Heart right ventricle (tissue), 16 donors: ENCODE measurements around the gene SLC1A4. TPM values are rescaled to one million over a fixed set of nuclear protein-coding genes. Genes with fewer than 3 reads are reported as not detected.

ENCODE experiments used
- ATAC-seq, 8 donors: fragments of 200-7000 bp; cut with Tn5 transposase; one replicate each; pipeline ENCODE4 v1.9.1; 2020; ENCODE audit warnings: mild to moderate bottlenecking in 8 of 8, moderate library complexity in 8 of 8, moderate number of reproducible peaks in 1 of 8
- DNase-seq, 2 donors: peaks; one replicate each; pipeline ENCODE4 v3.0.0-alpha.2; 2020
- H3K27ac ChIP-seq, 10 donors: fragments of 200-600 bp; sonication (generic) in 2 of 10; one replicate each; pipeline versions ENCODE4 v1.5.0 to v1.8.0; 2020 to 2022; ENCODE audit warnings: mild to moderate bottlenecking in 3 of 10
- H3K27me3 ChIP-seq, 7 donors: fragments of 200-600 bp; one replicate each; pipeline ENCODE4 v1.8.0; 2021 to 2022; ENCODE audit warnings: mild to moderate bottlenecking in 2 of 7
- H3K36me3 ChIP-seq, 9 donors: fragments of 200-600 bp; sonication (generic) in 1 of 9; one replicate each; pipeline versions ENCODE4 v1.5.0 to v1.8.0; 2020 to 2022; ENCODE audit warnings: mild to moderate bottlenecking in 2 of 9
- H3K4me1 ChIP-seq, 9 donors: fragments of 200-600 bp; sonication (generic) in 1 of 9; one replicate each; pipeline versions ENCODE4 v1.5.0 to v1.8.0; 2020 to 2022; ENCODE audit warnings: mild to moderate bottlenecking in 4 of 9
- H3K4me3 ChIP-seq, 10 donors: fragments of 200-600 bp; sonication (generic) in 2 of 10; one replicate each; pipeline versions ENCODE4 v1.5.0 to v1.8.0; 2020 to 2022; ENCODE audit warnings: mild to moderate bottlenecking in 7 of 10, moderate library complexity in 2 of 10
- H3K9me3 ChIP-seq, 11 donors: fragments of 200-600 bp in 10 of 11; sonication (generic) in 2 of 11; one replicate each; pipeline versions ENCODE4 v1.5.0 to v1.8.0; 2013 to 2022; ENCODE audit warnings: mild to moderate bottlenecking in 2 of 11, control low read depth in 1 of 11, moderate library complexity in 1 of 11
- WGBS, 2 donors: extraction: QIAGEN DNeasy Blood & Tissue Kit; methylation state at CpG; one replicate each; pipeline ENCODE4 v1.1.7; 2013; ENCODE audit warnings: inconsistent platforms in 1 of 2; 5-methylcytosine and 5-hydroxymethylcytosine counted together
- intact Hi-C, 10 donors: fragments of 100-400 bp; cut with DNase I; formaldehyde crosslinking; loops; one replicate each; pipeline versions ENCODE4 v1.11.1 to v1.14.2; 2022
- polyA plus RNA-seq, 2 donors: library from polyadenylated mRNA; stranded (reverse); fragments of 200-250 nt; gene quantifications; one replicate each; pipeline ENCODE4 v1.2.3, GENCODE V29; 2013
- total RNA-seq, 10 donors: library from RNA; stranded (reverse); fragmentation: NEBNext Ultra II Directional in 3 of 10; extraction: Animal tissue kit (Norgen Biotek cat#: 25700) in 3 of 10; gene quantifications; one replicate each; pipeline versions ENCODE4 v1.2.1 to v1.2.4, GENCODE V29; 2021 to 2023
- TF ChIP-seq, protein P1 (sequence below), 9 donors: fragments of 200-600 bp; sonication (generic) in 2 of 9; IDR thresholded peaks; one replicate each; pipeline versions ENCODE4 v1.5.0 to v1.8.0; 2021 to 2022; ENCODE audit warnings: antibody characterized with exemption in 9 of 9, mild to moderate bottlenecking in 5 of 9, moderate library complexity in 1 of 9
- donor health status: Arrhythmogenic right ventricular cardiomyopathy.
- donor health status: ischemic (EF 13 %, LVEDD 7.1; RV severe dilation, severe dysfunction).
- donor health status: healthy with polysubstance abuse.
- donor health status: DM: no; HTN: yes; CAD: no.
- donor health status: DM: no; HTN: no; CAD: no.
- donor health status: ischemic (EF 25% LVEDD 6.9; RV normal size, moderate dysfunction).
- donor health status: ischemic (EF 25% LVEDD 5.7; RV mildly dilated, moderate dysfunction).
- donor health status: healthy.
- donor health status: DM: yes; HTN: yes; CAD: no.
- donor health status: Ischemic cardiomyopathy.
- donor health status: ischemic (EF 35%, LVEDD 5.7; RV mildly dilated, moderate dysfunction).
- donor health status: nonischemic (EF 11% LVEDD 7.7; RV severe dilation, severe dysfunction).
- donor health status: DM: yes; HTN: yes; CAD: no.
- donor health status: PGD.
- donor health status: ischemic (EF 29% LVEDD 5.4; RV normal size, mild dysfunction).
- donor health status: nonischemic (EF 23%, LVEDD 6.1; RV moderate dilation, normal function).

The SLC1A4 gene
- total and polyA plus RNA-seq, 12 donors = 2.1 to 18.7 (median 11.3) TPM

DNA sequence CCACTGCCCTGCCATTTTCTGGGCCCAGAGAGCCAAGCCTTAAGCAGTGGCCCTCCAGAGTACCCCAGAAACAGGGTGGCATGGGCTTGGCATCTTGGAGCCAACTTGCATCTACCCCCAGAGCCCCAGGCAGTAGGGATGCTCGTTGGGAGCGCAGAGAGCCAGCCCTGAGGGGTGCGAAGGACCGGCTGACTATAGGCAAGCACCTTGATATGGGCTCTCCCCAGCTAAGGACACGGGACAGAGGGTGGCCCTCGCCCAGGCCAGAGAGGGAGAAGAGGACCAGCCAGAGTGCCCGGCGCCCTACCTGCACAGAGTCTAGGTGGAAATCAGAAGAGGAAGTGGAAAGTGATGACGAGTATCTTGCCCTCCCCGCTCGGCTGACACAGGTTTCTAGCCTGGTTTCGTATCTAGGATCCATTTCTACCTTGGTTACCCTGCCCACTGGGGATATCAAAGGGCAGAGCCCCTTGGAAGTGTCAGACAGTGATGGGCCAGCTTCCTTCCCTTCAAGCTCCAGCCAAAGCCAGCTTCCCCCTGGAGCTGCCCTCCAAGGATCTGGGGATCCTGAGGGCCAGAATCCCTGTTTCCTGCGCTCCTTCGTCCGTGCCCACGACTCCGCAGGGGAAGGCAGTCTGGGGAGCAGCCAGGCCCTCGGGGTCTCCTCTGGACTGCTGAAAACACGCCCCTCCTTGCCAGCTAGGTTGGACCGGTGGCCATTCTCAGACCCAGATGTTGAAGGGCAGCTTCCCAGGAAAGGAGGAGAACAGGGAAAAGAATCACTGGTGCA, 83.2 kb downstream of the SLC1A4 start:
- Histone ChIP-seq H3K36me3 (peaks cover 0 to 81% (median 28%) of the 10 kb centered on the region in 9 donors), H3K27me3 (no peaks in the 10 kb centered on the region), H3K9me3 (no peaks in the 10 kb centered on the region), H3K27ac (peak overlapping the region in 1 of 10 donors; percentile 31), H3K4me1 (peaks cover 27 to 89% (median 72%) of the 10 kb centered on the region in 9 donors), H3K4me3 (no peak overlapping the region)
- WGBS, 2 donors = 93 to 95% methylated on average over 20 of the region's 20 CpGs
- TF ChIP-seq, protein P1, sequence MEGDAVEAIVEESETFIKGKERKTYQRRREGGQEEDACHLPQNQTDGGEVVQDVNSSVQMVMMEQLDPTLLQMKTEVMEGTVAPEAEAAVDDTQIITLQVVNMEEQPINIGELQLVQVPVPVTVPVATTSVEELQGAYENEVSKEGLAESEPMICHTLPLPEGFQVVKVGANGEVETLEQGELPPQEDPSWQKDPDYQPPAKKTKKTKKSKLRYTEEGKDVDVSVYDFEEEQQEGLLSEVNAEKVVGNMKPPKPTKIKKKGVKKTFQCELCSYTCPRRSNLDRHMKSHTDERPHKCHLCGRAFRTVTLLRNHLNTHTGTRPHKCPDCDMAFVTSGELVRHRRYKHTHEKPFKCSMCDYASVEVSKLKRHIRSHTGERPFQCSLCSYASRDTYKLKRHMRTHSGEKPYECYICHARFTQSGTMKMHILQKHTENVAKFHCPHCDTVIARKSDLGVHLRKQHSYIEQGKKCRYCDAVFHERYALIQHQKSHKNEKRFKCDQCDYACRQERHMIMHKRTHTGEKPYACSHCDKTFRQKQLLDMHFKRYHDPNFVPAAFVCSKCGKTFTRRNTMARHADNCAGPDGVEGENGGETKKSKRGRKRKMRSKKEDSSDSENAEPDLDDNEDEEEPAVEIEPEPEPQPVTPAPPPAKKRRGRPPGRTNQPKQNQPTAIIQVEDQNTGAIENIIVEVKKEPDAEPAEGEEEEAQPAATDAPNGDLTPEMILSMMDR (IDR thresholded peaks at IDR 0.05) = no peak
- intact Hi-C loops = loop anchor here in 3 of 10 donors (5.0 to 10.0 kb wide), 3 partner anchors 52 to 502 kb away; no protein-coding TSS in a partner anchor
- ATAC-seq = peak in 1 of 8 donors; percentile 3
- DNase-seq = no peak

Other genes starting within 250 kb of the SLC1A4 start
- 10 to 100 TPM; 12.5 to 28.4 (median 23.1) TPM for gene CEP68, start 67.0 kb downstream of the SLC1A4 start, total RNA-seq
- gene CEP68, start 67.0 kb downstream of the SLC1A4 start, polyA plus RNA-seq = 10 to 100 TPM in 1 of 2 donors, 1 to 10 TPM in 1; 4.3 to 10.0 TPM
- gene RAB1A, start 140.7 kb downstream of the SLC1A4 start, total RNA-seq = 100 to 1,000 TPM; 103 to 148 (median 117) TPM
- 100 to 1,000 TPM in 1 of 2 donors, 10 to 100 TPM in 1; 77.8 to 165 TPM for gene RAB1A, start 140.7 kb downstream of the SLC1A4 start, polyA plus RNA-seq
- 100 to 1,000 TPM in 6 of 10 donors, 10 to 100 TPM in 4; 87.3 to 164 (median 114) TPM for gene ACTR2, start 238.4 kb downstream of the SLC1A4 start, total RNA-seq
- gene ACTR2, start 238.4 kb downstream of the SLC1A4 start, polyA plus RNA-seq = 10 to 100 TPM; 34.1 to 48.6 TPM